ENCODE results near the gene POLN. TPM values are rescaled to one million over a fixed set of nuclear protein-coding genes. Genes with fewer than 3 reads are reported as not detected.
"Not testable (repeated sequence)": the region's sequence is repeated elsewhere in the genome, so short reads cannot be mapped to it uniquely, and the experiment has no call there.

Gene POLN
- total RNA-seq, 2 experiments from 2014 or later = 4.0 to 4.4 TPM

DNA sequence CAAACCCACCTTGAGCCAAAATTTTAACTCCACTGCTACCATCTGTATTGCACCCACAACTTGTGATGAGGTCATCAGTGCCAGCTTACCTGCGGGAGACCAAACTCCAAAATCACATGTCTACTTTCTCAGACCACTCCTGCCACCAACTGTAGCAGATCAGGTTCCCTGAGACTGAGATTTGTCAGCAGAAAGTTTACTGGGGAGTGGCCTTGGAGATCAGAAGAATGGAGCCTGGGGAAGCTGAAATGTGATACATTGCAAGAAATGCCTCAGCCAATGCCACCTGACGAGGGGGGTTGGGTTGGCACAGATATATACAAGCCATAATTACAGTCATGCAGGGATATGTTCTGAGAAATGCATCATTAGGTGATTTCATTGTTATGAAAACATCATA is 19.1 kb downstream of the POLN start:
- Histone ChIP-seq H3K9me2 (ENCODE audit: insufficient read depth, low read length) (no peaks in the 10 kb centered on the region), H3K27ac (ENCODE audit: low read depth, low read length, poor library complexity, severe bottlenecking) (no peak overlapping the region), H2AFZ (ENCODE audit: low read length) (no peak overlapping the region), H3K79me2 (ENCODE audit: insufficient read depth, low read depth, low read length) (no peaks in the 10 kb centered on the region), H3K4me2 (ENCODE audit: low read length) (no peak overlapping the region), H3K9me3 (ENCODE audit: low read length) (no peaks in the 10 kb centered on the region), H3K4me1 (ENCODE audit: insufficient read depth, low read length, poor library complexity, severe bottlenecking) (no peaks in the 10 kb centered on the region), H3K36me3 (ENCODE audit: insufficient read depth, low read length) (peaks cover 21% of the 10 kb centered on the region), H4K20me1 (ENCODE audit: insufficient read depth, low read length) (no peaks in the 10 kb centered on the region), H3K4me3 (ENCODE audit: low read depth, low read length, poor library complexity, severe bottlenecking) (no peak overlapping the region)
- CTCF ChIA-PET (ENCODE audit: unreplicated experiment) = interaction anchor here (0.6 kb wide), 2 partner anchors 56 to 67 kb away, joined by 3 read pairs; no protein-coding TSS in a partner anchor
- BruUV-seq (replicated peaks) = no TSS peak
- TF ChIP-seq CTCF (conservative IDR thresholded peaks at IDR 0.05; ENCODE audit: low read length) = no peak
- no peak for TF ChIP-seq EZH2phosphoT487 (IDR thresholded peaks at IDR 0.05; ENCODE audit: borderline replicate concordance, low read depth, low read length)
- POLR2A ChIA-PET = interaction anchor here (0.5 kb wide), 1 partner anchor 246 kb away, joined by 3 read pairs; no protein-coding TSS in a partner anchor
- no peak for DNase-seq (ENCODE audit: low spot score)
- intact Hi-C loops (cut with micrococcal nuclease; ENCODE audit: unreplicated experiment) = no loop called here

- H3K9me2 ChIP-seq (ENCODE audit: insufficient read depth, low read length); CTCF ChIA-PET (ENCODE audit: unreplicated experiment); BruUV-seq (replicated peaks): not testable (repeated sequence)
Measured at GRCh38 chr4:2221378-2221777, 20.5 kb downstream of the POLN start.

GRCh38 chr4:2220016-2220630 is 21.8 kb downstream of the POLN start:
- POLR2A ChIA-PET = interaction anchor here (0.5 to 0.6 kb wide), 2 partner anchors 19 to 861 kb away, joined by 3 read pairs; no protein-coding TSS in a partner anchor
- H3K36me3 ChIP-seq (ENCODE audit: insufficient read depth, low read length) = peaks cover 12% of the 10 kb centered on the region; the same call in 1 of the 2 replicates
- no peak overlapping the region for H3K27ac ChIP-seq (ENCODE audit: low read depth, low read length, poor library complexity, severe bottlenecking)
- no peaks in the 10 kb centered on the region for H3K9me2 ChIP-seq (ENCODE audit: insufficient read depth, low read length)
- intact Hi-C loops (cut with micrococcal nuclease; ENCODE audit: unreplicated experiment) = loop anchor here (1.0 kb wide), 3 partner anchors 134 to 242 kb away; no protein-coding TSS in a partner anchor
- no TSS peak for BruUV-seq (replicated peaks)
- peak; percentile 91 for TF ChIP-seq CTCF (conservative IDR thresholded peaks at IDR 0.05; ENCODE audit: low read length)
- no peak for TF ChIP-seq EZH2phosphoT487 (IDR thresholded peaks at IDR 0.05; ENCODE audit: borderline replicate concordance, low read depth, low read length)
- no peak overlapping the region for H3K4me2 ChIP-seq (ENCODE audit: low read length)
- no peaks in the 10 kb centered on the region for H3K4me1 ChIP-seq (ENCODE audit: insufficient read depth, low read length, poor library complexity, severe bottlenecking)
- no peak overlapping the region for H3K4me3 ChIP-seq (ENCODE audit: low read depth, low read length, poor library complexity, severe bottlenecking)
- no peaks in the 10 kb centered on the region for H3K79me2 ChIP-seq (ENCODE audit: insufficient read depth, low read depth, low read length)
- CTCF ChIA-PET (ENCODE audit: unreplicated experiment) = no interaction called here
- no peaks in the 10 kb centered on the region for H4K20me1 ChIP-seq (ENCODE audit: insufficient read depth, low read length)
- no peak overlapping the region for H2AFZ ChIP-seq (ENCODE audit: low read length)
- DNase-seq (ENCODE audit: low spot score) = peak; percentile 77
- no peaks in the 10 kb centered on the region for H3K9me3 ChIP-seq (ENCODE audit: low read length)

More at GRCh38 chr4:2221378-2221777, 20.5 kb downstream of the POLN start:
- POLR2A ChIA-PET; DNase-seq (ENCODE audit: low spot score); H4K20me1 ChIP-seq (ENCODE audit: insufficient read depth, low read length); H3K27ac ChIP-seq (ENCODE audit: low read depth, low read length, poor library complexity, severe bottlenecking); H3K4me2 ChIP-seq (ENCODE audit: low read length); H3K4me3 ChIP-seq (ENCODE audit: low read depth, low read length, poor library complexity, severe bottlenecking); H3K79me2 ChIP-seq (ENCODE audit: insufficient read depth, low read depth, low read length); intact Hi-C loops (cut with micrococcal nuclease; ENCODE audit: unreplicated experiment); H3K9me3 ChIP-seq (ENCODE audit: low read length); H3K4me1 ChIP-seq (ENCODE audit: insufficient read depth, low read length, poor library complexity, severe bottlenecking); H2AFZ ChIP-seq (ENCODE audit: low read length): not testable (repeated sequence)
- H3K36me3 ChIP-seq (ENCODE audit: insufficient read depth, low read length) = peaks cover 12% of the 10 kb centered on the region; the same call in 1 of the 2 replicates

All from OCI-LY7 (cell line).